Kidney (tissue), 14 donors: ENCODE results near the gene THUMPD2. TPM values are rescaled to one million over a fixed set of nuclear protein-coding genes. Genes with fewer than 3 reads are reported as not detected.

Experiments used
- DNase-seq, 5 donors: peaks; one replicate each; pipeline ENCODE4 v3.0.0-alpha.2; 2013 to 2020
- FAIRE-seq: peaks from 2 replicates; lab custom pipeline; 2012; peaks lifted over from hg19 to GRCh38; lab: Jason Lieb, UNC
- H3K27ac ChIP-seq, 2 donors: one replicate each; pipeline ENCODE4 v1.7.0; 2013; ENCODE audit warnings: low read depth in 2 of 2, low read length in 2 of 2, inconsistent platforms in 1 of 2
- H3K27me3 ChIP-seq: one replicate; pipeline ENCODE4 v1.7.1; 2013; ENCODE audit warnings: low read length, inconsistent platforms; ENCODE audit not compliant: control insufficient read depth, insufficient read depth
- H3K36me3 ChIP-seq, 3 donors: one replicate each; pipeline versions ENCODE4 v1.7.0 to v1.7.1; 2013; ENCODE audit warnings: low read length in 3 of 3, control low read depth in 1 of 3, inconsistent platforms in 1 of 3; ENCODE audit not compliant: insufficient read depth in 3 of 3, control insufficient read depth in 2 of 3
- H3K4me1 ChIP-seq, 3 donors: one replicate each; pipeline versions ENCODE4 v1.7.0 to v1.7.1; 2013; ENCODE audit warnings: low read length in 3 of 3, inconsistent platforms in 1 of 3, low read depth in 1 of 3; ENCODE audit not compliant: control insufficient read depth in 2 of 3, insufficient read depth in 2 of 3
- H3K4me3 ChIP-seq, 3 donors: one replicate each; pipeline versions ENCODE4 v1.7.0 to v1.8.1; 2013; ENCODE audit warnings: low read length in 3 of 3, control low read depth in 1 of 3, inconsistent platforms in 1 of 3
- H3K9ac ChIP-seq, 3 donors: one replicate each; pipeline versions ENCODE4 v1.7.0 to v1.7.1; 2013; ENCODE audit warnings: low read length in 3 of 3, control low read depth in 1 of 3, inconsistent platforms in 1 of 3
- H3K9me3 ChIP-seq, 3 donors: one replicate each; pipeline versions ENCODE4 v1.7.0 to v1.7.1; 2013; ENCODE audit warnings: low read length in 3 of 3, control low read depth in 1 of 3, inconsistent platforms in 1 of 3; ENCODE audit not compliant: control insufficient read depth in 2 of 3, insufficient read depth in 1 of 3
- CTCF ChIP-seq: IDR thresholded peaks from 3 replicates; pipeline ENCODE4 v1.5.1; 2012; ENCODE audit warnings: mild to moderate bottlenecking, moderate library complexity, borderline replicate concordance; ENCODE audit not compliant: insufficient read depth; ENCODE audit errors: extremely low read depth
- intact Hi-C: fragments of 100-400 bp; cut with DNase I; formaldehyde crosslinking; loops from one replicate; pipeline ENCODE4 v1.11.1; 2022
- polyA plus RNA-seq: library from polyadenylated mRNA; stranded (reverse); fragments of 350-450 nt; fragmentation: Illumina TruSeq; extraction: RNeasy Lipid Tissue Mini Kit (QIAGEN cat#74804); gene quantifications from one replicate; pipeline ENCODE4 v1.2.3, GENCODE V29; 2014; ENCODE audit warnings: low read depth, low replicate concordance; ENCODE audit not compliant: insufficient read depth
- total RNA-seq: library from RNA; stranded (reverse); fragmentation: NEBNext Ultra II Directional; extraction: Animal tissue kit (Norgen Biotek cat#: 25700); gene quantifications from one replicate; pipeline ENCODE4 v1.2.1, GENCODE V29; 2021
- donor health status: control.
- donor health status: control.
- donor health status: control.
- donor health status: control.
- donor health status: control.
- donor health status: DM: yes; HTN: yes; CAD: no.
- donor health status: Normal renal cell carcinoma (clear cell type).

THUMPD2 gene
- total and polyA plus RNA-seq, 2 donors from 2014 or later = 9.2 to 14.1 TPM

- H3K9ac ChIP-seq = no peak overlapping the region
- intact Hi-C loops = no loop called here
- H3K9me3 ChIP-seq = no peaks in the 10 kb centered on the region
- H3K27ac ChIP-seq = peak overlapping the region; percentile 65 to 69
- H3K27me3 ChIP-seq = no peaks in the 10 kb centered on the region
- no peak for TF ChIP-seq CTCF
- no peaks in the 10 kb centered on the region for H3K36me3 ChIP-seq
- DNase-seq (peak in 1 of 5 donors; percentile 12), FAIRE-seq (no peak)
- H3K4me3 ChIP-seq = no peak overlapping the region
- peaks cover 0 to 6% (median 4%) of the 10 kb centered on the region in 3 donors for H3K4me1 ChIP-seq
Measured at GRCh38 chr2:39723497-39723896, 55.6 kb downstream of the THUMPD2 start.

- TF ChIP-seq CTCF = no peak
- Histone ChIP-seq H3K9me3 (no peaks in the 10 kb centered on the region), H3K27ac (no peak overlapping the region), H3K4me1 (peaks cover 0 to 6% (median 4%) of the 10 kb centered on the region in 3 donors), H3K9ac (no peak overlapping the region), H3K36me3 (no peaks in the 10 kb centered on the region), H3K27me3 (no peaks in the 10 kb centered on the region), H3K4me3 (no peak overlapping the region)
- intact Hi-C loops = no loop called here
- FAIRE-seq = no peak
- no peak for DNase-seq
Measured at GRCh38 chr2:39720970-39721369, 58.1 kb downstream of the THUMPD2 start.

- no peak for TF ChIP-seq CTCF
- Histone ChIP-seq H3K27me3 (no peaks in the 10 kb centered on the region), H3K9me3 (no peaks in the 10 kb centered on the region), H3K4me1 (peaks cover 0 to 6% (median 4%) of the 10 kb centered on the region in 3 donors), H3K4me3 (no peak overlapping the region), H3K36me3 (no peaks in the 10 kb centered on the region), H3K9ac (no peak overlapping the region), H3K27ac (no peak overlapping the region)
- no peak for FAIRE-seq
- DNase-seq = no peak
- intact Hi-C loops = no loop called here
Measured at GRCh38 chr2:39719317-39719716, 59.7 kb downstream of the THUMPD2 start.

- H3K36me3 ChIP-seq = no peaks in the 10 kb centered on the region
- FAIRE-seq (no peak), DNase-seq (no peak)
- no peak for TF ChIP-seq CTCF
- H3K4me3 ChIP-seq = no peak overlapping the region
- intact Hi-C loops = no loop called here
- no peak overlapping the region for H3K9ac ChIP-seq
- H3K27me3 ChIP-seq = no peaks in the 10 kb centered on the region
- peaks cover 0 to under 1% (median under 1%) of the 10 kb centered on the region in 3 donors for H3K4me1 ChIP-seq
- no peaks in the 10 kb centered on the region for H3K9me3 ChIP-seq
- H3K27ac ChIP-seq = no peak overlapping the region
Measured at GRCh38 chr2:39718483-39718882, 60.6 kb downstream of the THUMPD2 start.
